ENCODE data around the gene BMP6. TPM values are rescaled to one million over a fixed set of nuclear protein-coding genes. Genes with fewer than 3 reads are reported as not detected.

BMP6 gene
- total RNA-seq, 4 donors from 2014 or later, result 1.4 to 16.1 (median 6.0) TPM

GRCh38 chr6:7910298-7910653 lies 184.4 kb downstream of the BMP6 start:
- H3K27me3 ChIP-seq, result no peaks in the 10 kb centered on the region
- H3K4me1 ChIP-seq, result peaks cover 0 to 30% (median 10%) of the 10 kb centered on the region in 3 donors
- peak overlapping the region; percentile 79 to 98 for H3K4me3 ChIP-seq
- TF ChIP-seq EP300 (IDR thresholded peaks at IDR 0.05) (no peak), CTCF (IDR thresholded peaks at IDR 0.05) (no peak), POLR2AphosphoS5 (IDR thresholded peaks at IDR 0.05) (no peak), POLR2A (IDR thresholded peaks at IDR 0.05) (no peak)
- ATAC-seq, result peak; percentile 35
- H3K27ac ChIP-seq, result peak overlapping the region in 3 of 4 donors; percentile 85 to 88 (median 86)
- WGBS, 2 donors (ENCODE audit: low coverage in 1 of 2), result no CpG with 5 or more reads among the region's 57 CpGs
- H3K9me3 ChIP-seq, result no peaks in the 10 kb centered on the region
- no peaks in the 10 kb centered on the region for H3K36me3 ChIP-seq

- TF ChIP-seq POLR2A (IDR thresholded peaks at IDR 0.05) (peak; percentile 21 to 47), CTCF (IDR thresholded peaks at IDR 0.05) (peak in 1 of 4 experiments; percentile 19), POLR2AphosphoS5 (IDR thresholded peaks at IDR 0.05) (no peak), EP300 (IDR thresholded peaks at IDR 0.05) (no peak)
- 0 to 17% methylated on average over 4 to 6 of the region's 75 CpGs for WGBS, 2 donors (ENCODE audit: low coverage in 1 of 2)
Measured at GRCh38 chr6:7910654-7911344, 184.9 kb downstream of the BMP6 start, which contains the start of gene TXNDC5. Gene TXNDC5 (minus strand): TSS chr6:7910788. CDS start chr6:7910776, 12 bp downstream.

GRCh38 chr6:7911345-7911725 lies 185.4 kb downstream of the BMP6 start:
- ATAC-seq, result no peak
- peak overlapping the region in 3 of 4 donors; percentile 85 to 88 (median 86) for H3K27ac ChIP-seq
- H3K27me3 ChIP-seq, result no peaks in the 10 kb centered on the region
- no peak for TF ChIP-seq CTCF (IDR thresholded peaks at IDR 0.05)
- H3K4me1 ChIP-seq, result peaks cover 0 to 26% (median 10%) of the 10 kb centered on the region in 3 donors
- no peaks in the 10 kb centered on the region for H3K9me3 ChIP-seq
- 91 to 96% methylated on average over 5 to 8 of the region's 11 CpGs for WGBS, 2 donors (ENCODE audit: low coverage in 1 of 2)
- no peaks in the 10 kb centered on the region for H3K36me3 ChIP-seq
- H3K4me3 ChIP-seq, result peak overlapping the region; percentile 46 to 98

More at GRCh38 chr6:7910654-7911344, 184.9 kb downstream of the BMP6 start, which contains the start of gene TXNDC5:
- Histone ChIP-seq H3K27me3 (no peaks in the 10 kb centered on the region), H3K4me1 (peaks cover 0 to 26% (median 10%) of the 10 kb centered on the region in 3 donors), H3K9me3 (no peaks in the 10 kb centered on the region), H3K36me3 (no peaks in the 10 kb centered on the region), H3K4me3 (peak within 1 kb of the TSS; percentile 79 to 98), H3K27ac (peak within 1 kb of the TSS; percentile 24 to 88 (median 86))
- ATAC-seq, result peak; percentile 89

- Histone ChIP-seq H3K9me3 (no peaks in the 10 kb centered on the region), H3K27ac (peak overlapping the region in 3 of 4 donors; percentile 24 to 86 (median 85)), H3K27me3 (no peaks in the 10 kb centered on the region), H3K4me1 (peaks cover 0 to 26% (median 10%) of the 10 kb centered on the region in 3 donors), H3K4me3 (no peak overlapping the region), H3K36me3 (no peaks in the 10 kb centered on the region)
- 71 to 84% methylated on average over 4 to 5 of the region's 6 CpGs for WGBS, 2 donors (ENCODE audit: low coverage in 1 of 2)
- no peak for TF ChIP-seq EP300 (IDR thresholded peaks at IDR 0.05)
- peak; percentile 15 for TF ChIP-seq POLR2AphosphoS5 (IDR thresholded peaks at IDR 0.05)
- ATAC-seq, result peak; percentile 69
Measured at GRCh38 chr6:7912024-7912423, 186.1 kb downstream of the BMP6 start.

GRCh38 chr6:7912736-7913517 lies 187.0 kb downstream of the BMP6 start:
- WGBS, 2 donors (ENCODE audit: low coverage in 1 of 2), result 56 to 68% methylated on average over 8 of the region's 8 CpGs
- no peak overlapping the region for H3K27ac ChIP-seq
- no peaks in the 10 kb centered on the region for H3K27me3 ChIP-seq
- TF ChIP-seq EP300 (IDR thresholded peaks at IDR 0.05) (no peak), POLR2A (IDR thresholded peaks at IDR 0.05) (no peak), CTCF (IDR thresholded peaks at IDR 0.05) (no peak), POLR2AphosphoS5 (IDR thresholded peaks at IDR 0.05) (no peak)
- H3K36me3 ChIP-seq, result no peaks in the 10 kb centered on the region
- no peak for ATAC-seq
- no peak overlapping the region for H3K4me3 ChIP-seq
- no peaks in the 10 kb centered on the region for H3K9me3 ChIP-seq
- peaks cover 0 to 26% (median 10%) of the 10 kb centered on the region in 3 donors for H3K4me1 ChIP-seq
